Type B pancreatic cell (in vitro differentiated cells): ENCODE data around the gene BOD1. TPM values are rescaled to one million over a fixed set of nuclear protein-coding genes. Genes with fewer than 3 reads are reported as not detected.

Experiments
- DNase-seq: peaks from one replicate; pipeline ENCODE4 v3.0.0; 2021; ENCODE audit warnings: mixed read lengths; ENCODE audit not compliant: unreplicated experiment; ENCODE audit errors: extremely low spot score
- H3K27ac Mint-ChIP-seq: 2 replicates; pipeline ENCODE4 v1.8.0; 2021; ENCODE audit warnings: mild to moderate bottlenecking, mixed read lengths
- H3K27me3 Mint-ChIP-seq: 2 replicates; pipeline ENCODE4 v1.8.0; 2021; ENCODE audit warnings: mixed read lengths
- H3K36me3 Mint-ChIP-seq: 2 replicates; pipeline ENCODE4 v1.8.0; 2021; ENCODE audit warnings: mixed read lengths
- H3K4me1 Mint-ChIP-seq: one replicate; pipeline ENCODE4 v1.8.0; 2021; ENCODE audit warnings: mixed read lengths; ENCODE audit not compliant: unreplicated experiment
- H3K4me3 Mint-ChIP-seq: 2 replicates; pipeline ENCODE4 v1.8.0; 2021; ENCODE audit warnings: mild to moderate bottlenecking, mixed read lengths
- H3K9me3 Mint-ChIP-seq: 2 replicates; pipeline ENCODE4 v1.8.0; 2021; ENCODE audit warnings: mixed read lengths
- total RNA-seq: library from RNA; stranded (reverse); gene quantifications from 2 replicates; pipeline ENCODE4 v1.2.1, GENCODE V29; 2021; ENCODE audit warnings: low replicate concordance
- TF ChIP-seq, protein P1 (sequence below): fragments of 200-600 bp; sonication (generic); conservative IDR thresholded peaks from 2 replicates; pipeline ENCODE4 v1.5.0; 2021; ENCODE audit warnings: antibody characterized with exemption, mild to moderate bottlenecking

Gene BOD1
- total RNA-seq, 1 donor from 2014 or later = 98.7 TPM

DNA sequence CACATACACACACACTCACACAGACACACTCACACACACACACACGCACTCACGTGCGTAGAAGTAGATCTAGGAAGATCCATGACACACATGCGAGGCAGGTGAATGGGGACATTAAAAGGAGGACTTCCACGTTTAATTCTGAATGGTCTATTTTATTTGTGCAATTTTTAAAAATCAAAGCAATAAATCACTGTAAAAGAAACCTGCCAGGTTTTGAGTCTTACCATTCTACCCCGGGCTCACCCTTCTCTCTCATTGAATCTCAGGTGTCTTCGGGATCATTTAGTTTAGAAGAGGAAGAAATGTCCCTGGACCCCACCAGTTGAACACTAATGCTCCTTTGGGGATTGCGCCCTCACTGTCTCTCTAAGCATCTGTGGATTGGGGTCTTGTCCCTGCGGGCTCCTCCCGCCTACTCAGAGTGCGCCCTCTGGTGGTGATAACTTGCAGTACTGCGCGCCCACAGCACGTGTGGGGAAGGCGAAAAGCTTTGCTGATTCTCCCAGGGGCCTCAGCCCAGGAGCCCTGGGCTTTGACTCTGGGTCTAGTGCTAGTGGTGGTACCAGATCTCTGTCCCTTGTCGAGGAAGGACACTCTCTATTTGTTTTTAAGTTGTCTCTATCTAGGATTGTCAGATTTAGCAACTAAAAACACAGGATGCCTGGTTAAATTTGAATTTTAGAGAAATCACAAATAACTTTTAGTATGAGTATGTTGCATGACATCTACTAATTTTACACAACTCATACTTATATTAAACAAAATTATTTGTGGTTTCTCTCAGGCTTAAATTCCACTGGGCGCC, 34.8 kb downstream of the BOD1 start:
- no peak for DNase-seq
- no peak overlapping the region for H3K27ac Mint-ChIP-seq

DNA sequence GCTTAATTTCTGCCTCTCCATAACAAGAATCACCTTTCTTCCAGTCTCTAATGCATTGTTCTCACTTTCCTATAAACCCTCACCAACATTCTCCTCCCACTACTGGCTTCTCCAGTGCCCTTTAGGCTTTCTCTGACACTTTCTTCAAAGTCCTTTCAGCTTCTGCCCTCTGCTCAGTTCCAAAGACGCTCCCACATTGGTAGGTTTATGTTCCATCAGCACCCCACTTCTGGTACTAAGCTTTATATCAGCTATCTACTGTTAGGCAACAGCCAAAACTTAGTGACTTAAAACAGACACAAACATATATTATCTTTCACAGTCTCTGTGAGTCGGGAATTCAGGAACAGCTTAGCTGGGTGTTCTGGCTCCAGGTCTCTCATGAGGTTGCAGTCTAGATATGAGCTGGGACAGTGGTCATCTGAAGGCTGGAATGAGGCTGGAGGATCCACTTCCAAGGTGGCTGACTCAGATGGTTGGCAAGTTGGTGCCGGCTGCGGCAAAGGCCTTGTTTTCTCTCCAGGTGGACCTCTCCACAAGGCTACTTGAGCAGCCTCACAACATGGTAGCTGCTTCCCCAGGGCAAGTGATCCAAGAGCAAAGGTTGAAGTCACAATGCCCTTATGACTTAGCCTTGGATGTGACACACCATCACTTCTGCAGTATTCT, 37.4 kb downstream of the BOD1 start:
- DNase-seq = no peak
- TF ChIP-seq, protein P1, sequence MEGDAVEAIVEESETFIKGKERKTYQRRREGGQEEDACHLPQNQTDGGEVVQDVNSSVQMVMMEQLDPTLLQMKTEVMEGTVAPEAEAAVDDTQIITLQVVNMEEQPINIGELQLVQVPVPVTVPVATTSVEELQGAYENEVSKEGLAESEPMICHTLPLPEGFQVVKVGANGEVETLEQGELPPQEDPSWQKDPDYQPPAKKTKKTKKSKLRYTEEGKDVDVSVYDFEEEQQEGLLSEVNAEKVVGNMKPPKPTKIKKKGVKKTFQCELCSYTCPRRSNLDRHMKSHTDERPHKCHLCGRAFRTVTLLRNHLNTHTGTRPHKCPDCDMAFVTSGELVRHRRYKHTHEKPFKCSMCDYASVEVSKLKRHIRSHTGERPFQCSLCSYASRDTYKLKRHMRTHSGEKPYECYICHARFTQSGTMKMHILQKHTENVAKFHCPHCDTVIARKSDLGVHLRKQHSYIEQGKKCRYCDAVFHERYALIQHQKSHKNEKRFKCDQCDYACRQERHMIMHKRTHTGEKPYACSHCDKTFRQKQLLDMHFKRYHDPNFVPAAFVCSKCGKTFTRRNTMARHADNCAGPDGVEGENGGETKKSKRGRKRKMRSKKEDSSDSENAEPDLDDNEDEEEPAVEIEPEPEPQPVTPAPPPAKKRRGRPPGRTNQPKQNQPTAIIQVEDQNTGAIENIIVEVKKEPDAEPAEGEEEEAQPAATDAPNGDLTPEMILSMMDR = no peak
- Mint-ChIP-seq H3K4me3 (no peak overlapping the region), H3K27me3 (peaks cover 5% of the 10 kb centered on the region), H3K9me3 (no peaks in the 10 kb centered on the region), H3K27ac (no peak overlapping the region), H3K4me1 (peaks cover 23% of the 10 kb centered on the region), H3K36me3 (peaks cover 3% of the 10 kb centered on the region)

More for the DNA sequence above, 34.8 kb downstream of the BOD1 start:
- Mint-ChIP-seq H3K9me3 (peaks cover 3% of the 10 kb centered on the region), H3K27me3 (peaks cover 5% of the 10 kb centered on the region), H3K4me1 (peaks cover 16% of the 10 kb centered on the region), H3K36me3 (peaks cover 3% of the 10 kb centered on the region), H3K4me3 (no peak overlapping the region)
- TF ChIP-seq, protein P1 = peak; percentile 91

DNA sequence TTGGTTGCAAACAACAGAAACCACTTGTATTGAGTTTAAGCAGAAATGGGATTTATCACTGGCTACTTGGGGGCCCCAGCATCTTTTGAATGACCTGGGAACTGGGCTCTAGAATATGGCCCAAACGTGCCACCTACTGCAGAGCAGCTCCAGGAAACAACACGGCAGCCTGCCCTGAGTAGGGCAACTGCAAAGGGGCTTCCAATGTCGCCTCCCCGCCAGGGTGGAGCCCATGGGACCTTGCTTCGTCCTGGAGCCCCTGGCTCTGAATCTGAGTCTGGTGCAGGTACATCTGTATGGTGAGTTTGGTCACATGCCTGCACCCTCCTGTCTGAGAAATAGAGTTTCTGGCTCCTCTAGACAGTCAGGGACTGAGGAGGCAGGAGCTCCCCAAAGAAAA, 38.6 kb downstream of the BOD1 start:
- Mint-ChIP-seq H3K4me1 (peaks cover 21% of the 10 kb centered on the region), H3K27ac (no peak overlapping the region), H3K4me3 (no peak overlapping the region), H3K36me3 (peaks cover 3% of the 10 kb centered on the region), H3K27me3 (peaks cover 9% of the 10 kb centered on the region), H3K9me3 (no peaks in the 10 kb centered on the region)
- TF ChIP-seq, protein P1 = no peak
- no peak for DNase-seq

DNA sequence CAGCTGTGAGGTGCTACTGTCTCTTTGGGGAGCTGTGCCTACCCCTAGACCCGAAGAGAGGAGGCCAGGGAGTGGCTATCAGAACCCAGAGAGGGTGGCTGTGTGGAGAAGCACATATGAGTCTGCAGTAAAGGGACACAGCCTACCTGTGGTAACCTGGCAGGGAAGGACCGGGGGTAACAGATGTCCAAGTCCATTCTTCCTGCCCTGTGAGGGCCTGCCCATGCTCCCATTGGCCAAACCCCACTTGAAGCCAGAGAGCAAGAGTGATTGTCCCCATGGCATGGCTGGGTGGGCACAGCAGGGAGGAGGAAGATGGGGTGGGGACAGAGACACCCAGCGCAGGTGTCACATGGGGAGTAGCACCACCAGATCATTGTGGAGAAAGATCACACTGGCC, 39.3 kb downstream of the BOD1 start:
- DNase-seq = no peak
- Mint-ChIP-seq H3K4me3 (no peak overlapping the region), H3K4me1 (peaks cover 20% of the 10 kb centered on the region)

DNA sequence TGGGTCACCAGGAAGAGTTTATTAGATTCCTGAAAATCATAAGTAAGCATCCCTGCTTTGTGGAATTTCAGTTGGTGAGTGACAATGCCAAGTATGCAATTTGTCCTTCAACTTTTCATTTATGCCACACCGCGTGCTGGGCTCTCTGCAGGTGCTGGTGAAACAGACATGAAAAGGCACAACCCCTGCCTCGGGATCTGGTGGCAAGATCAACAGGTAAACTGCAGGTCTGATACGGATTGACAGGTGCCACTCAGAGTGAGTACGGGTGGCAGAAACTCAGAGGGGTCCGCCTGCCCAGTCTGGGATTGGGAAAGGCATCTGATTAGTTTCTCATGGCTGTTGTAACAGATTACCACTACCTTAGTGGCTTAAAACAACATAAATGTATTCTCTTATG, 40.5 kb downstream of the BOD1 start:
- Mint-ChIP-seq H3K27ac (no peak overlapping the region), H3K4me3 (no peak overlapping the region), H3K36me3 (peaks cover 3% of the 10 kb centered on the region), H3K9me3 (no peaks in the 10 kb centered on the region), H3K27me3 (peaks cover 14% of the 10 kb centered on the region), H3K4me1 (peaks cover 17% of the 10 kb centered on the region)
- no peak for DNase-seq
- TF ChIP-seq, protein P1 = no peak

More for the DNA sequence above, 39.3 kb downstream of the BOD1 start:
- Mint-ChIP-seq H3K27me3 (peaks cover 14% of the 10 kb centered on the region), H3K27ac (no peak overlapping the region), H3K9me3 (no peaks in the 10 kb centered on the region), H3K36me3 (peaks cover 3% of the 10 kb centered on the region)
- TF ChIP-seq, protein P1 = no peak
